ENCODE measurements around the gene FOXA1. TPM values are rescaled to one million over a fixed set of nuclear protein-coding genes. Genes with fewer than 3 reads are reported as not detected.
A peak's percentile ranks its signal among the peaks of the same experiment; 100 is the strongest.

Gene FOXA1
- total RNA-seq, 1 donor from 2014 or later = 51.0 TPM

DNA sequence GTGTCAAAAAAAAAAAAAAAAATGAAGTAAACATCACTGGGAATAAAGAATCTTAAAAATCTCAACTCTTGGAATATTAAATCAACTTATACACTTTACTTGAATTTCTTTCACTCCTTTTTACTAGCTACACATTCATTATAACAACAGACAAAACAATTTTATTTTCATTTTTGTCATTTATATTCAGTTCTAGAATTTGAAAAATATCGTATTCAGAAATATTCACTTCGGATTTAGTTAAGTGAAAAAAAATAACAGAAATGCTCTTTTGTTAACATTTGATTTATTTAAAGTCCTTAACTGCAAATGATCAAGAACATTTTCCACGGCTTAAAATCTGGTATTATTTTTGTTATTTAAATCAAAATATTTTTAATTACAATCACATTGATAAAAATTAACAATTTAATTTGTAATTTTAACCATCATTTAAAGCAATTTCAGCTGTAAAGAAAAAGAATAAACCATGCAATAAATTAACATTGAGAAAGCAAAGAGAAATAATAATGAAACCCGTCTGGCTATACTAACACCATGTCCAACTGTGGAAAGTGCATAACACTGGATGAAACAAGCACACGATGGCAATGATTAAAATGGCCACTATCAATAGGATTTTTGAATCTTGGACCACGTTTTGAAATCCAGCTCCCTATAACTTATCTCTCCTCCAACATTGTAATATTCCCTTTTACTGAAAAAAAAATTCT is 5.2 kb downstream of the FOXA1 start:
- Mint-ChIP-seq H3K4me1 (ENCODE audit: unreplicated experiment) (peaks cover 16% of the 10 kb centered on the region), H3K9me3 (no peaks in the 10 kb centered on the region), H3K36me3 (peaks cover 20% of the 10 kb centered on the region), H3K27ac (peak overlapping the region; percentile 90), H3K27me3 (peaks cover 91% of the 10 kb centered on the region), H3K4me3 (peak overlapping the region; percentile 87)
- TF ChIP-seq, protein P1, sequence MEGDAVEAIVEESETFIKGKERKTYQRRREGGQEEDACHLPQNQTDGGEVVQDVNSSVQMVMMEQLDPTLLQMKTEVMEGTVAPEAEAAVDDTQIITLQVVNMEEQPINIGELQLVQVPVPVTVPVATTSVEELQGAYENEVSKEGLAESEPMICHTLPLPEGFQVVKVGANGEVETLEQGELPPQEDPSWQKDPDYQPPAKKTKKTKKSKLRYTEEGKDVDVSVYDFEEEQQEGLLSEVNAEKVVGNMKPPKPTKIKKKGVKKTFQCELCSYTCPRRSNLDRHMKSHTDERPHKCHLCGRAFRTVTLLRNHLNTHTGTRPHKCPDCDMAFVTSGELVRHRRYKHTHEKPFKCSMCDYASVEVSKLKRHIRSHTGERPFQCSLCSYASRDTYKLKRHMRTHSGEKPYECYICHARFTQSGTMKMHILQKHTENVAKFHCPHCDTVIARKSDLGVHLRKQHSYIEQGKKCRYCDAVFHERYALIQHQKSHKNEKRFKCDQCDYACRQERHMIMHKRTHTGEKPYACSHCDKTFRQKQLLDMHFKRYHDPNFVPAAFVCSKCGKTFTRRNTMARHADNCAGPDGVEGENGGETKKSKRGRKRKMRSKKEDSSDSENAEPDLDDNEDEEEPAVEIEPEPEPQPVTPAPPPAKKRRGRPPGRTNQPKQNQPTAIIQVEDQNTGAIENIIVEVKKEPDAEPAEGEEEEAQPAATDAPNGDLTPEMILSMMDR (conservative IDR thresholded peaks at IDR 0.05) = no peak
- DNase-seq (ENCODE audit: extremely low spot score, unreplicated experiment) = no peak

DNA sequence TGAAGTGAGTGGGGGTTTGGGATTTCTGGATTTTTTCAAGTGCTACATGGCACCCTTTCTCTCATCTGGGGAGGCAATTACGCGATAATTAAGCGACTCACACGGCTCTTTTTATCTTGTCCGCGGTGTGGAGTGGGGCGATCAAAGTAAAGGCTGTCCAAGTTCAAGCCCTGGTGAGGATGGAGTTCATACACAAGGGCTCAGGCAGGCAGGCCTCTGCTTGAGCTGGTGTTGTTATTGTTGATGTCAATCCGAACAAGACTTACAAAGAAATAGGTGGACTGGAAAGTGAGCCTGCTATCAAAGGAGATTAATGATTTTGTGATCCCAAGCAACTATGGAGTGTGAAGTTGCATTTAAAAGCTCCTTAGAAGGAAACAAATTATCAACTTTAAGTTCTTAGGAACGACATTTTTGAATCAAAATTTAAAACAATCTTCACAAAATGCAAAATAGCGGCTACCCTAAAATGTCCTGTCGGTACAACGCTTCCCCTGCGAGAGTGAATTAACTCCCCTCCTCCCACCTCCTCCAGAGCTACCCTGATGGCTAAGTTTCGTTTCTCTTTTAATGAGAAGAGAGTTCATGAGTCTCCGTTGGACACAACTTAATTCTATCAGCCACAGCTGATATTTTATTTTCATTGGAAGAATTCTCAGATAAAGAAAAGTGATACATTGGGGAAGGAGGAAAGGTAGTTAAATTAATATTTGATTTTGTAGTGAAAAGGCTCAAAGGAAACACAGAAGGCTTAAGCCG is 5.9 kb downstream of the FOXA1 start:
- no peaks in the 10 kb centered on the region for H3K9me3 Mint-ChIP-seq
- TF ChIP-seq, protein P1 (conservative IDR thresholded peaks at IDR 0.05) = no peak
- peak overlapping the region; percentile 85 for H3K4me3 Mint-ChIP-seq
- H3K27ac Mint-ChIP-seq = peak overlapping the region; percentile 88
- peaks cover 94% of the 10 kb centered on the region for H3K27me3 Mint-ChIP-seq
- H3K36me3 Mint-ChIP-seq = peaks cover 20% of the 10 kb centered on the region
- DNase-seq (ENCODE audit: extremely low spot score, unreplicated experiment) = no peak
- H3K4me1 Mint-ChIP-seq (ENCODE audit: unreplicated experiment) = peaks cover 14% of the 10 kb centered on the region

DNA sequence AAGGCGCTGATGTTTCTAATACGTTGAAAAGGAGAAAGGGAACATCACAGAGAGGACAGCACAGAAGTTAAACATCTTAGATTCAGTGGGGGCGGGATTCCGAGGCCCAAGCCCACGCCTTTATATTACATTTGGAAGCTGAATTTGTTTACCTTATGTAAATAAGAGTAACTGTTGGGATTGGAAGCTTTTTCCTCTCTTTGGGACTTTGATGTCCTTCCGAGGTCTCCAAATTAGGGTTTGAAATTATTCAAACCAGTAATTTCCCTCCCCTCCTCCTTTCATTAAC is 6.4 kb downstream of the FOXA1 start:
- TF ChIP-seq, protein P1 (conservative IDR thresholded peaks at IDR 0.05) = no peak
- H3K27me3 Mint-ChIP-seq = peaks cover 91% of the 10 kb centered on the region
- no peaks in the 10 kb centered on the region for H3K9me3 Mint-ChIP-seq
- H3K4me3 Mint-ChIP-seq = peak overlapping the region; percentile 85
- DNase-seq (ENCODE audit: extremely low spot score, unreplicated experiment) = no peak
- peaks cover 12% of the 10 kb centered on the region for H3K4me1 Mint-ChIP-seq (ENCODE audit: unreplicated experiment)
- H3K36me3 Mint-ChIP-seq = peaks cover 20% of the 10 kb centered on the region
- H3K27ac Mint-ChIP-seq = peak overlapping the region; percentile 88

DNA sequence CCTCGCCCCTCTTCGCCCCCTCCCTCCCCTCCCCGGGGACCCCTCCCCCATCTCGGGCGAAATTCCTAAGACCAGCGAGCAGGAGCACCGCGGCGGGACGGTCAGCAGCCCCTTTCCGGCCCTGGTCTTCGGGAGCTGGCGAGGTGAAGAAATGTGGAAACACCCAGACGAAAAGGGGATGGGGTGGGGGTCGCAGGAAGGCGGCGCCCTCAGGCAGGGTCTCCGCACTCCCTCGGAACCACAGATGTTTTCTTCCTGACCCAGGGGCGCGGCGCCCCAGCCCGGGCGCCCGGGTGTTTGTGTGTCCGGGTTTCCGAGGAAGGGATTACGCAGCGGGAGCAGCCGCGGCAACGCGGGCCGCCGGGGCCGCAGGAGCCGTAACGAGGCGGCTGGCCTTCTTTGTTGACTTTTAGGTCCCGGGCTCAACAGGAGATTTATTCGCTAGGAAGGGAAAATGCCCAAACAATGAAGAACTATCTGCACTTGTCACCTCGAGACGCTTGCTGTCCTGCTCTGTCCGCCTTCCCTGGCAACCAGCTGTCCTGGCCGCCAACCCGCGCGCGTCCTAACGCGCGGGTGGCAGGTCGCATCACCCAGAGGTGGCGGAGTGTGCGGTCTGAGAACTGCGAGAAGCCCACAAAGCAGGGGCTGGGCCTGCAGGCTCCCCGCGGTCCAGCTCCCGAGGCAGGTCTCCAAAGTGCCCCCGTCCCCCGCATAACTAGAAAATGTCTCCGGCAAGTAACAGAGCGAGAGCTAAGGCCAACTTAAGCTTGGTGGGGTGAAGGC is 7.0 kb downstream of the FOXA1 start:
- no peak for DNase-seq (ENCODE audit: extremely low spot score, unreplicated experiment)
- Mint-ChIP-seq H3K27ac (peak overlapping the region; percentile 88), H3K9me3 (no peaks in the 10 kb centered on the region), H3K27me3 (peaks cover 88% of the 10 kb centered on the region), H3K4me3 (peak overlapping the region; percentile 85), H3K36me3 (peaks cover 20% of the 10 kb centered on the region), H3K4me1 (ENCODE audit: unreplicated experiment) (peaks cover 12% of the 10 kb centered on the region)
- TF ChIP-seq, protein P1 (conservative IDR thresholded peaks at IDR 0.05) = no peak

DNA sequence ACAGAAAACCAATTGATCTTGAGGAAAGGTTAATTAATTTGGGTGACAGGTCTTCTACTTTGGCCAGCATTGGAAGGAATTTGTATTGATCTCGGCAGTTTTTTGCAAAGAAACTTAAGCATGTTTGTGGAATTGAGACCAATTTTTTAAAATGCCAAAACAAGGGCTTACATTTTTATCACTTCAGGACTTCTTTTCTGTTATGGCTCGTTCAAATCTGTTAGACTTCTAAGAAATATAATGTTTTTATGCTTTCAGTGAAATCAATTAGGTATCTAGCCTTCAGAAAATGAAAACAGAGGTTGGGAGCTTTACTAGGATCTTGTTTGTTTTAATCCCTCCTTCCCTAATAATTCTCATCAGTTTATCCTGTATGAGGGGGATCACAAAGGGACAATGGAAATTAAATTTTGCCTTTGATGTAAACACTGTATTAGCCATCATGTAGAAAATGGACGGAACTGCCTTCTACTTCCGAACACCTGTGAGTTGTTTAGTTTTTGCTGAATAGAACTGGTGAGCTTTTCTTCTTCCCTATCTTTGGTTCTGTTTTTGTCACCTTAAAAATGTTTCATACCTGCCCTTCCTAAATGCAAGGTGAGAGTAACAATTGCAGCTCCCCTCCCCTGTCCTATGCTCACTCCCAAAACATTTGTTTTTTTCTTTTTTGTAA is 7.8 kb downstream of the FOXA1 start:
- H3K27me3 Mint-ChIP-seq = peaks cover 88% of the 10 kb centered on the region
- peaks cover 20% of the 10 kb centered on the region for H3K36me3 Mint-ChIP-seq
- no peaks in the 10 kb centered on the region for H3K9me3 Mint-ChIP-seq
- DNase-seq (ENCODE audit: extremely low spot score, unreplicated experiment) = no peak
- H3K4me1 Mint-ChIP-seq (ENCODE audit: unreplicated experiment) = peaks cover 12% of the 10 kb centered on the region
- TF ChIP-seq, protein P1 (conservative IDR thresholded peaks at IDR 0.05) = no peak
- H3K27ac Mint-ChIP-seq = peak overlapping the region; percentile 70
- H3K4me3 Mint-ChIP-seq = peak overlapping the region; percentile 85
